WTC11 (cell line): ENCODE results near the gene HNRNPLL. TPM values are rescaled to one million over a fixed set of nuclear protein-coding genes. Genes with fewer than 3 reads are reported as not detected.

ENCODE experiments used
- ATAC-seq: fragments of 200-7000 bp; cut with Tn5 transposase; 2 replicates; pipeline ENCODE4 v1.10.0; 2021; ENCODE audit warnings: mild to moderate bottlenecking, moderate library complexity
- CTCF ChIA-PET: fragments of 300-600 bp; sonication (Branson Sonifier 250); formaldehyde crosslinking; loops from one replicate; lab custom pipeline; 2021; ENCODE audit warnings: antibody characterized with exemption; lab: Charles Lee
- POLR2A ChIA-PET: fragments of 350-600 bp; sonication (Branson Sonifier 250); formaldehyde crosslinking; loops from one replicate; lab custom pipeline; 2021; ENCODE audit warnings: antibody characterized with exemption; lab: Charles Lee
- DNase-seq: peaks from one replicate; pipeline ENCODE4 v3.0.0; 2021; ENCODE audit warnings: low spot score
- H3K27ac Mint-ChIP-seq: 2 replicates; pipeline ENCODE4 v1.8.0; 2021; ENCODE audit warnings: mixed read lengths
- H3K27me3 Mint-ChIP-seq: 2 replicates; pipeline ENCODE4 v1.8.0; 2021; ENCODE audit warnings: low read depth, mild to moderate bottlenecking, moderate library complexity, mixed read lengths
- H3K36me3 Mint-ChIP-seq: 2 replicates; pipeline ENCODE4 v1.8.0; 2021; ENCODE audit warnings: mixed read lengths
- H3K4me1 Mint-ChIP-seq: 2 replicates; pipeline ENCODE4 v1.8.0; 2022; ENCODE audit warnings: mixed read lengths
- H3K4me3 Mint-ChIP-seq: 2 replicates; pipeline ENCODE4 v1.8.0; 2021; ENCODE audit warnings: mild to moderate bottlenecking, moderate library complexity, mixed read lengths
- H3K9me3 Mint-ChIP-seq: 2 replicates; pipeline ENCODE4 v1.8.0; 2021; ENCODE audit warnings: mixed read lengths
- ELF4 ChIP-seq: sonication (generic); formaldehyde crosslinking; IDR thresholded peaks from 2 replicates; pipeline ENCODE4 v1.8.1; 2022; ENCODE audit warnings: low read depth, mild to moderate bottlenecking, moderate library complexity, missing genetic modification reagents
- GABPB1 ChIP-seq: sonication (generic); formaldehyde crosslinking; IDR thresholded peaks from 2 replicates; pipeline ENCODE4 v1.8.1; 2023; ENCODE audit warnings: mild to moderate bottlenecking, missing genetic modification reagents
- JUN ChIP-seq: sonication (generic); formaldehyde crosslinking; IDR thresholded peaks from 2 replicates; pipeline ENCODE4 v1.8.0; 2023; ENCODE audit warnings: mild to moderate bottlenecking, missing genetic modification reagents
- KAT7 ChIP-seq: sonication (generic); formaldehyde crosslinking; IDR thresholded peaks from 2 replicates; pipeline ENCODE4 v1.8.1; 2023; ENCODE audit warnings: missing genetic modification reagents, mild to moderate bottlenecking, borderline replicate concordance
- MXD4 ChIP-seq: fragments of 250-450 bp; sonication (Bioruptor Pico); IDR thresholded peaks from 2 replicates; pipeline ENCODE4 v1.8.0; 2021; ENCODE audit warnings: mild to moderate bottlenecking, moderate library complexity, borderline replicate concordance
- SMAD3 ChIP-seq: sonication (generic); formaldehyde crosslinking; IDR thresholded peaks from 2 replicates; pipeline ENCODE4 v1.8.0; 2022; ENCODE audit warnings: missing genetic modification reagents, mild to moderate bottlenecking, borderline replicate concordance
- SMAD4 ChIP-seq: sonication (generic); formaldehyde crosslinking; IDR thresholded peaks from 2 replicates; pipeline ENCODE4 v1.8.0; 2022; ENCODE audit warnings: mild to moderate bottlenecking, missing genetic modification reagents
- STAT6 ChIP-seq: sonication (generic); formaldehyde crosslinking; conservative IDR thresholded peaks from 2 replicates; pipeline ENCODE4 v1.8.1; 2023; ENCODE audit warnings: mild to moderate bottlenecking, low read depth, missing genetic modification reagents, moderate library complexity
- TEAD4 ChIP-seq: sonication (generic); formaldehyde crosslinking; IDR thresholded peaks from 2 replicates; pipeline ENCODE4 v1.8.0; 2022; ENCODE audit warnings: mild to moderate bottlenecking, missing genetic modification reagents
- total RNA-seq: library from RNA; stranded (reverse); gene quantifications from 3 replicates; pipeline ENCODE4 v1.2.3, GENCODE V29; 2021
- TF ChIP-seq, protein P1 (sequence below): sonication (generic); formaldehyde crosslinking; IDR thresholded peaks from 2 replicates; pipeline ENCODE4 v1.8.0; 2022; ENCODE audit warnings: mild to moderate bottlenecking, missing genetic modification reagents
- TF ChIP-seq, protein P2 (sequence below): fragments of 200-600 bp; IDR thresholded peaks from 2 replicates; pipeline ENCODE4 v1.8.0; 2022; ENCODE audit warnings: antibody characterized with exemption

The HNRNPLL gene
- total RNA-seq, 1 experiment from 2014 or later = 65.3 TPM

GRCh38 chr2:38534746-38535403 lies 67.9 kb downstream of the HNRNPLL start:
- TF ChIP-seq, protein P1, sequence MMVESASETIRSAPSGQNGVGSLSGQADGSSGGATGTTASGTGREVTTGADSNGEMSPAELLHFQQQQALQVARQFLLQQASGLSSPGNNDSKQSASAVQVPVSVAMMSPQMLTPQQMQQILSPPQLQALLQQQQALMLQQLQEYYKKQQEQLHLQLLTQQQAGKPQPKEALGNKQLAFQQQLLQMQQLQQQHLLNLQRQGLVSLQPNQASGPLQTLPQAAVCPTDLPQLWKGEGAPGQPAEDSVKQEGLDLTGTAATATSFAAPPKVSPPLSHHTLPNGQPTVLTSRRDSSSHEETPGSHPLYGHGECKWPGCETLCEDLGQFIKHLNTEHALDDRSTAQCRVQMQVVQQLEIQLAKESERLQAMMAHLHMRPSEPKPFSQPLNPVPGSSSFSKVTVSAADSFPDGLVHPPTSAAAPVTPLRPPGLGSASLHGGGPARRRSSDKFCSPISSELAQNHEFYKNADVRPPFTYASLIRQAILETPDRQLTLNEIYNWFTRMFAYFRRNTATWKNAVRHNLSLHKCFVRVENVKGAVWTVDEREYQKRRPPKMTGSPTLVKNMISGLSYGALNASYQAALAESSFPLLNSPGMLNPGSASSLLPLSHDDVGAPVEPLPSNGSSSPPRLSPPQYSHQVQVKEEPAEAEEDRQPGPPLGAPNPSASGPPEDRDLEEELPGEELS = no peak
- TF ChIP-seq GABPB1 (CRISPR knock-in tag) = no peak
- TF ChIP-seq, protein P2, sequence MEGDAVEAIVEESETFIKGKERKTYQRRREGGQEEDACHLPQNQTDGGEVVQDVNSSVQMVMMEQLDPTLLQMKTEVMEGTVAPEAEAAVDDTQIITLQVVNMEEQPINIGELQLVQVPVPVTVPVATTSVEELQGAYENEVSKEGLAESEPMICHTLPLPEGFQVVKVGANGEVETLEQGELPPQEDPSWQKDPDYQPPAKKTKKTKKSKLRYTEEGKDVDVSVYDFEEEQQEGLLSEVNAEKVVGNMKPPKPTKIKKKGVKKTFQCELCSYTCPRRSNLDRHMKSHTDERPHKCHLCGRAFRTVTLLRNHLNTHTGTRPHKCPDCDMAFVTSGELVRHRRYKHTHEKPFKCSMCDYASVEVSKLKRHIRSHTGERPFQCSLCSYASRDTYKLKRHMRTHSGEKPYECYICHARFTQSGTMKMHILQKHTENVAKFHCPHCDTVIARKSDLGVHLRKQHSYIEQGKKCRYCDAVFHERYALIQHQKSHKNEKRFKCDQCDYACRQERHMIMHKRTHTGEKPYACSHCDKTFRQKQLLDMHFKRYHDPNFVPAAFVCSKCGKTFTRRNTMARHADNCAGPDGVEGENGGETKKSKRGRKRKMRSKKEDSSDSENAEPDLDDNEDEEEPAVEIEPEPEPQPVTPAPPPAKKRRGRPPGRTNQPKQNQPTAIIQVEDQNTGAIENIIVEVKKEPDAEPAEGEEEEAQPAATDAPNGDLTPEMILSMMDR = no peak
- no peak for TF ChIP-seq STAT6 (CRISPR knock-in tag)
- no peak for TF ChIP-seq KAT7
- no peak for TF ChIP-seq SMAD3
- no peak for TF ChIP-seq TEAD4
- TF ChIP-seq MXD4 (CRISPR knock-in tag) = no peak
- no peak for TF ChIP-seq ELF4
- no peak for TF ChIP-seq SMAD4
- no peak for TF ChIP-seq JUN (CRISPR knock-in tag)
- POLR2A ChIA-PET = no interaction called here
- H3K27ac Mint-ChIP-seq = no peak overlapping the region
- H3K27me3 Mint-ChIP-seq = peaks cover 19% of the 10 kb centered on the region
- H3K9me3 Mint-ChIP-seq = no peaks in the 10 kb centered on the region
- H3K36me3 Mint-ChIP-seq = no peaks in the 10 kb centered on the region
- peaks cover 14% of the 10 kb centered on the region for H3K4me1 Mint-ChIP-seq
- no peak for DNase-seq
- CTCF ChIA-PET = interaction anchor here (0.6 to 1.8 kb wide), 9 partner anchors 10 to 260 kb away, joined by 3 to 11 read pairs (median 3); partner anchors contain the start of gene SRSF7
- H3K4me3 Mint-ChIP-seq = peak overlapping the region; percentile 58
- no peak for ATAC-seq

GRCh38 chr2:38533757-38534545 lies 68.8 kb downstream of the HNRNPLL start:
- ATAC-seq (no peak), DNase-seq (no peak)
- H3K4me3 Mint-ChIP-seq = no peak overlapping the region
- ChIA-PET POLR2A (interaction anchor here (1.3 kb wide), 1 partner anchor 217 kb away, joined by 4 read pairs; the partner anchor contains the start of gene SRSF7), CTCF (interaction anchor here (1.0 to 2.1 kb wide), 2 partner anchors 46 to 48 kb away, joined by 3 to 7 read pairs; no protein-coding TSS in a partner anchor)
- H3K27ac Mint-ChIP-seq = no peak overlapping the region
- H3K36me3 Mint-ChIP-seq = no peaks in the 10 kb centered on the region
- no peak for TF ChIP-seq STAT6 (CRISPR knock-in tag)
- no peaks in the 10 kb centered on the region for H3K9me3 Mint-ChIP-seq
- peaks cover 19% of the 10 kb centered on the region for H3K27me3 Mint-ChIP-seq
- peaks cover 10% of the 10 kb centered on the region for H3K4me1 Mint-ChIP-seq
